ENCODE data around the gene ACSS1. TPM values are rescaled to one million over a fixed set of nuclear protein-coding genes. Genes with fewer than 3 reads are reported as not detected.

ACSS1 gene
- total and polyA plus RNA-seq, 7 donors: 8.8 to 53.3 (median 16.8) TPM

DNA sequence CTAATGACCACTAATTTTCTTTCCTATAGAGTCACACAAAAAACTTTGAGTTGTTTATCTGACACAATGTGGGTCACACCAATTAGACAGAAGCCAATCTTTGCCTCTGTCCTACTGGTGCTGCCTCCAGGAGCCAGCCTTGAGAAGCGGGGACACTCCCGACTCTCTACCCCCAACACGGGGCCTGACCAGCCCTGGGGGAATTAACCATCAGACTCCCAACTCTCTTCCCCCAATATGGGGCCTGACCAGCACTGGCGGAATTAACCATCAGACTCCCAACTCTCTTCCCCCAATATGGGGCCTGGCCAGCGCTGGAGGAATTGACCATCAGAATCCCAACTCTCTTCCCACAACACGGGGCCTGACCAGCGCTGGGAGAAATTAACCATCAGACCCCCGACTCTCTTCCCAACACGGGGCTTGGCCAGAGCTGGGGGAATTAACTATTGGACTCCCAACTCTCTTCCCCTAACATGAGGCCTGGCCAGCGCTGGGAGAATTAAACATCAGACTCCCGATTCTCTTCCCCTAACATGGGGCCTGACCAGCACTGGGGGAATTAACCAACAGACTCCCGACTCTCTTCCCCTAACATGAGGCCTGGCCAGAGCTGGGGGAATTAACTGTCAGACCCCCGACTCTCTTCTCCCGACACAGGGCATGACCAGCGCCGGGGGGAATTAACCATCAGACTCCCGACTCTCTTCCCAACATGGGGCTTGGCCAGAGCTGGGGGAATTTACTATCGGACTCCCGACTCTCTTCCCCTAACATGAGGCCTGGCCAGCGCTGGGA, 96.4 kb downstream of the ACSS1 start:
- intact Hi-C loops (cut with DNase I): loop anchor here in 1 of 2 donors (5.0 kb wide), 1 partner anchor 1484 kb away; no protein-coding TSS in a partner anchor
- ATAC-seq (no peak), DNase-seq (no peak)
- TF ChIP-seq, protein P1, sequence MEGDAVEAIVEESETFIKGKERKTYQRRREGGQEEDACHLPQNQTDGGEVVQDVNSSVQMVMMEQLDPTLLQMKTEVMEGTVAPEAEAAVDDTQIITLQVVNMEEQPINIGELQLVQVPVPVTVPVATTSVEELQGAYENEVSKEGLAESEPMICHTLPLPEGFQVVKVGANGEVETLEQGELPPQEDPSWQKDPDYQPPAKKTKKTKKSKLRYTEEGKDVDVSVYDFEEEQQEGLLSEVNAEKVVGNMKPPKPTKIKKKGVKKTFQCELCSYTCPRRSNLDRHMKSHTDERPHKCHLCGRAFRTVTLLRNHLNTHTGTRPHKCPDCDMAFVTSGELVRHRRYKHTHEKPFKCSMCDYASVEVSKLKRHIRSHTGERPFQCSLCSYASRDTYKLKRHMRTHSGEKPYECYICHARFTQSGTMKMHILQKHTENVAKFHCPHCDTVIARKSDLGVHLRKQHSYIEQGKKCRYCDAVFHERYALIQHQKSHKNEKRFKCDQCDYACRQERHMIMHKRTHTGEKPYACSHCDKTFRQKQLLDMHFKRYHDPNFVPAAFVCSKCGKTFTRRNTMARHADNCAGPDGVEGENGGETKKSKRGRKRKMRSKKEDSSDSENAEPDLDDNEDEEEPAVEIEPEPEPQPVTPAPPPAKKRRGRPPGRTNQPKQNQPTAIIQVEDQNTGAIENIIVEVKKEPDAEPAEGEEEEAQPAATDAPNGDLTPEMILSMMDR (IDR thresholded peaks at IDR 0.05): no peak
- Histone ChIP-seq H3K9me3 (no peaks in the 10 kb centered on the region), H3K4me3 (no peak overlapping the region), H3K27ac (no peak overlapping the region), H3K4me1 (no peaks in the 10 kb centered on the region), H3K27me3 (ENCODE audit: insufficient read depth in 3 of 3, low read length in 2 of 3) (no peaks in the 10 kb centered on the region), H3K36me3 (ENCODE audit: insufficient read depth in 1 of 2, low read depth in 1 of 2) (peaks cover 4 to 87% of the 10 kb centered on the region in 2 donors)
- 87 to 91% (median 88%) methylated on average over 20 of the region's 20 CpGs for WGBS, 3 donors

- H3K9me3 ChIP-seq: no peaks in the 10 kb centered on the region
- no peak overlapping the region for H3K27ac ChIP-seq
- DNase-seq (no peak), ATAC-seq (no peak)
- H3K4me1 ChIP-seq: no peaks in the 10 kb centered on the region
- no peak overlapping the region for H3K4me3 ChIP-seq
- intact Hi-C loops (cut with DNase I): loop anchor here in 1 of 2 donors (5.0 kb wide), 1 partner anchor 1484 kb away; no protein-coding TSS in a partner anchor
- TF ChIP-seq, protein P1 (IDR thresholded peaks at IDR 0.05): no peak
- H3K36me3 ChIP-seq (ENCODE audit: insufficient read depth in 1 of 2, low read depth in 1 of 2): peaks cover 4 to 80% of the 10 kb centered on the region in 2 donors
- WGBS, 3 donors: 86 to 91% (median 91%) methylated on average over 2 of the region's 2 CpGs
- H3K27me3 ChIP-seq (ENCODE audit: insufficient read depth in 3 of 3, low read length in 2 of 3): no peaks in the 10 kb centered on the region
Measured at GRCh38 chr20:24960861-24961260, 97.1 kb downstream of the ACSS1 start.

GRCh38 chr20:24960302-24960801, 97.6 kb downstream of the ACSS1 start:
- no peaks in the 10 kb centered on the region for H3K4me1 ChIP-seq
- WGBS, 3 donors: 88 to 92% (median 91%) methylated on average over 9 to 10 of the region's 10 CpGs
- peaks cover 4 to 76% of the 10 kb centered on the region in 2 donors for H3K36me3 ChIP-seq (ENCODE audit: insufficient read depth in 1 of 2, low read depth in 1 of 2)
- H3K27me3 ChIP-seq (ENCODE audit: insufficient read depth in 3 of 3, low read length in 2 of 3): no peaks in the 10 kb centered on the region
- ATAC-seq: no peak
- DNase-seq: no peak
- no peak overlapping the region for H3K27ac ChIP-seq
- H3K9me3 ChIP-seq: no peaks in the 10 kb centered on the region
- TF ChIP-seq, protein P1 (IDR thresholded peaks at IDR 0.05): no peak
- intact Hi-C loops (cut with DNase I): loop anchor here in 1 of 2 donors (5.0 kb wide), 1 partner anchor 1483 kb away; no protein-coding TSS in a partner anchor
- no peak overlapping the region for H3K4me3 ChIP-seq

- Histone ChIP-seq H3K36me3 (ENCODE audit: insufficient read depth in 1 of 2, low read depth in 1 of 2) (peaks cover 4 to 70% of the 10 kb centered on the region in 2 donors), H3K9me3 (no peaks in the 10 kb centered on the region), H3K27me3 (ENCODE audit: insufficient read depth in 3 of 3, low read length in 2 of 3) (no peaks in the 10 kb centered on the region), H3K4me3 (no peak overlapping the region), H3K4me1 (no peaks in the 10 kb centered on the region), H3K27ac (no peak overlapping the region)
- TF ChIP-seq, protein P1 (IDR thresholded peaks at IDR 0.05): no peak
- DNase-seq (no peak), ATAC-seq (peak in 1 of 4 donors; percentile 15)
- WGBS, 3 donors: 84 to 90% (median 89%) methylated on average over 12 to 14 of the region's 14 CpGs
- intact Hi-C loops (cut with DNase I): loop anchor here in 1 of 2 donors (5.0 kb wide), 1 partner anchor 1482 kb away; no protein-coding TSS in a partner anchor
Measured at GRCh38 chr20:24959591-24960301, 98.2 kb downstream of the ACSS1 start.

Data from psoas muscle (tissue), 8 donors.